ENCODE data around the gene DNAJA1. TPM values are rescaled to one million over a fixed set of nuclear protein-coding genes. Genes with fewer than 3 reads are reported as not detected.

DNAJA1 gene
- total RNA-seq, 4 donors from 2014 or later: 81.8 to 118 (median 108) TPM

DNA sequence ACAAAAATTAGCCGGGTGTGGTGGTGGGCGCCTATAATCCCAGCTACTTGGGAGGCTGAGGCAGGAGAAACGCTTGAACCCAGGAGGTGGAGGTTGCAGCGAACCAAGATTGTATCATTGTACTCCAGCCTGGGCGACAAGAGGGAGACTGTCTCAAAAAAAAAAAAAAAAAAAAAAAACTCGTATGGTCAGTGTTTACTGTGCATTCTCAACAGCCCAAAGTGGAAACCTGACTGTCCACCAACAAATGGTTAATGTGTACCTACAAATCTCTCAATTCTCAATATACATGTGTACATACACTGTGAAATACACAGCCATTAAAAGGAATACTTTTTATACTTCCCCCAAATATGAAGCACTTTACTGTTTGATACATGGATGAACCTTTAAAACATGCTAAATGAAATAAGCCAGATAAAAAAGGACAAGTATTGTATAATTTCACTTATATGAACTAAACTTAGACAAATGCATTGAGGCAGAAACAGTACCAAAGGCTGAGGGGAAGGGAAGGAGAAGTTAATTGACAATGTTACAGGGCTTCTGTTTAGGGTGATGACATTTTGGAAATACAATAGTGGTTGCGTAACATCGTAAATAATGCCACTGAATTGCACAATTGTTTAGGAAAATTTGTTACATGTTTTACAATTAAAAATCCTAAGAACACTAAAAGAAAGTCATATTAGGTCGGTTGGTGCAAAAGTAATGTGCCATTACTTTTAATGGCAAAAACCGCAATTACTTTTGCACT is 16.5 kb downstream of the DNAJA1 start:
- no peak overlapping the region for H3K27ac ChIP-seq
- DNase-seq: no peak
- intact Hi-C loops (cut with DNase I): no loop called here
- H3K9me3 ChIP-seq: no peaks in the 10 kb centered on the region
- H3K27me3 ChIP-seq: no peaks in the 10 kb centered on the region
- WGBS, 2 donors: 86 to 88% methylated on average over 10 of the region's 10 CpGs
- H3K36me3 ChIP-seq: peaks cover 35 to 39% of the 10 kb centered on the region in 2 donors
- peaks cover 0 to 5% of the 10 kb centered on the region in 2 donors for H3K4me1 ChIP-seq
- TF ChIP-seq POLR2A (IDR thresholded peaks at IDR 0.05): no peak
- TF ChIP-seq, protein P1, sequence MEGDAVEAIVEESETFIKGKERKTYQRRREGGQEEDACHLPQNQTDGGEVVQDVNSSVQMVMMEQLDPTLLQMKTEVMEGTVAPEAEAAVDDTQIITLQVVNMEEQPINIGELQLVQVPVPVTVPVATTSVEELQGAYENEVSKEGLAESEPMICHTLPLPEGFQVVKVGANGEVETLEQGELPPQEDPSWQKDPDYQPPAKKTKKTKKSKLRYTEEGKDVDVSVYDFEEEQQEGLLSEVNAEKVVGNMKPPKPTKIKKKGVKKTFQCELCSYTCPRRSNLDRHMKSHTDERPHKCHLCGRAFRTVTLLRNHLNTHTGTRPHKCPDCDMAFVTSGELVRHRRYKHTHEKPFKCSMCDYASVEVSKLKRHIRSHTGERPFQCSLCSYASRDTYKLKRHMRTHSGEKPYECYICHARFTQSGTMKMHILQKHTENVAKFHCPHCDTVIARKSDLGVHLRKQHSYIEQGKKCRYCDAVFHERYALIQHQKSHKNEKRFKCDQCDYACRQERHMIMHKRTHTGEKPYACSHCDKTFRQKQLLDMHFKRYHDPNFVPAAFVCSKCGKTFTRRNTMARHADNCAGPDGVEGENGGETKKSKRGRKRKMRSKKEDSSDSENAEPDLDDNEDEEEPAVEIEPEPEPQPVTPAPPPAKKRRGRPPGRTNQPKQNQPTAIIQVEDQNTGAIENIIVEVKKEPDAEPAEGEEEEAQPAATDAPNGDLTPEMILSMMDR (IDR thresholded peaks at IDR 0.05): no peak
- H3K4me3 ChIP-seq (replicated peaks in 1 of 3): no peak overlapping the region

DNA sequence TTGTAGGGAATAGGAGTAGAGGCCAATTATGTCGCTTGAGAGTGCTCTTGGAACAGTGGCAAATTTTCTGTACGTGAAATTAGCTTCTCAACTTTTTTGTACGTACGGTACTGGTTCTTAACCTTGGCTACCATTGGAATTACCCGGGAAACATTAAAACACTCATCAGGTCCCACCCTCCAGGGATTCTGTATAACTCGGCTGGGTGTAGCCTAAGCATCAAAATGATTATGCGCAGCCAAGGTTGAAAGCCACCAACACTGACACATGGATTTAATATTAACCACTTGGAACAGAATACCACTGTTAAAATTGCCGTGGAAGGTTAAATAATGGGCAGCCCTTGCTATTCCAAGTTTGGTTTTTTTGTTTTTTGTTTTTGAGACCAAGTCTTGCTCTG is 17.4 kb downstream of the DNAJA1 start:
- TF ChIP-seq POLR2A (IDR thresholded peaks at IDR 0.05): no peak
- TF ChIP-seq, protein P1 (IDR thresholded peaks at IDR 0.05): no peak

DNA sequence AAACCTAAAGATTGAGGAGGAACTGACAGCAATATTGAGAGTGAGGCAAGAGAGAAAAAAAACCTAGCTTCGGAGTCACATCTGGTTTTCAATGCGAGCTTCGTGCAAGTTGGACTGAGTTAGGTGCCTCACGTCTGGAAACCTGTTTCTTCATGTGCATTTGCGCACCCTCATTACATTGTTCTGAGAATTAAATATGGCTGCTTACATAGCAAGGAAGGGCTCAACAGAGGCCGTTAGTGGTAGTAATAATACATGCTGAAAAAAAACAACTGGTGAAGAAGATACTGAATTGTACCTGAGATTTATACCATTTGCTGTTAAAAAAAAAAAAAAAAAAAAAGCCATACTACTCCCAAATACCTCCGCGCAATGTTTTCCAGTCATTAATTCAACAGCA is 18.6 kb downstream of the DNAJA1 start:
- Histone ChIP-seq H3K9me3 (no peaks in the 10 kb centered on the region), H3K27me3 (no peaks in the 10 kb centered on the region), H3K4me3 (replicated peaks in 1 of 3) (peak overlapping the region in 2 of 3 donors; percentile 56 to 59), H3K4me1 (peaks cover 0 to 5% of the 10 kb centered on the region in 2 donors), H3K27ac (peak overlapping the region in 2 of 3 donors; percentile 92 to 94), H3K36me3 (peaks cover 30 to 34% of the 10 kb centered on the region in 2 donors)
- intact Hi-C loops (cut with DNase I): no loop called here
- 38 to 48% methylated on average over 8 of the region's 8 CpGs for WGBS, 2 donors
- no peak for DNase-seq
- TF ChIP-seq, protein P1 (IDR thresholded peaks at IDR 0.05): no peak

More for the DNA sequence above, 17.4 kb downstream of the DNAJA1 start:
- DNase-seq: no peak
- Histone ChIP-seq H3K4me3 (replicated peaks in 1 of 3) (no peak overlapping the region), H3K9me3 (no peaks in the 10 kb centered on the region), H3K27ac (no peak overlapping the region), H3K36me3 (peaks cover 29 to 34% of the 10 kb centered on the region in 2 donors), H3K27me3 (no peaks in the 10 kb centered on the region), H3K4me1 (peaks cover 0 to 5% of the 10 kb centered on the region in 2 donors)
- WGBS, 2 donors: 62 to 82% methylated on average over 8 of the region's 8 CpGs
- intact Hi-C loops (cut with DNase I): no loop called here

- TF ChIP-seq POLR2A (IDR thresholded peaks at IDR 0.05): peak in 1 of 2 donors; percentile 40
- TF ChIP-seq, protein P1 (IDR thresholded peaks at IDR 0.05): peak in 1 of 6 experiments; percentile 4
- intact Hi-C loops (cut with DNase I): no loop called here
- peaks cover 26 to 33% of the 10 kb centered on the region in 2 donors for H3K36me3 ChIP-seq
- H3K4me3 ChIP-seq (replicated peaks in 1 of 3): peak overlapping the region; percentile 31 to 59 (median 56)
- peak; percentile 78 to 79 for DNase-seq
- WGBS, 2 donors: 0% methylated on average over 17 to 29 of the region's 41 CpGs
- H3K27ac ChIP-seq: peak overlapping the region; percentile 54 to 94 (median 92)
- H3K4me1 ChIP-seq: peaks cover 0 to 5% of the 10 kb centered on the region in 2 donors
- H3K27me3 ChIP-seq: no peaks in the 10 kb centered on the region
- no peaks in the 10 kb centered on the region for H3K9me3 ChIP-seq
Observed at GRCh38 chr9:33044162-33044673, 19.1 kb downstream of the DNAJA1 start.
